ENCODE results near the gene CAPN14.

The CAPN14 gene

DNA sequence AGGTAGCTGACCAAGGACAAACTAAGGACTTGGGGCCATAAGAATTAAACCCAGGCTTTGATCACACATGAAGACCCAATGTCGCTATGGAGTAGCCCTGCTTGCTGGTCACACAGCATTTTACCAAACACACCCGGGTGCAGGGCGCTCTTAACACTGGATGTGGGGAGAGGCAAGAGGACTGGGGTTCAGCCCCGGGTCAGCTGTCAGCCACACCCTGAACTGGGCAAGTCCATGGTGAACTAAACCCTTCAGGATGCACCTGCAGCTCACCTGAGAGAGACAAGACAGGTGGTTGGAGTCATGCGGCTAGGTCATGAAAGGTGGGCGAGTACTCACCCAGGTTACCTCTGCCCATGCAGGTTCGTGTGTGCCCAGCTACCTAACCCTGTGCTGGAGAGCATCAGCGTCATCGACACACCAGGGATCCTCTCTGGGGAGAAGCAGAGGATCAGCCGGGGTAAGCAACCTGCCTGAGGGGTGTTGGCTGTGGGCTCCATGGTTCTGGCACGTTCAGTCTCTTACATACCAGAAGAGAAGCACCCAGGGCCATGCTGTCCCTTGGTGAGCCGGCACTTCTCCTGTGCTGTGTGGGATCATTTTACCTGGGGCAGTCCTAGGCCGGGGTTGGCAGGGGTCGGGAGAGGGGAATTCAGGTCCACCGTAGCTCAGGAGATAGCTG lies 31.8 kb upstream of the CAPN14 start:
- TF ChIP-seq CTCF (IDR thresholded peaks at IDR 0.05; ENCODE audit: borderline replicate concordance, insufficient read depth, low read depth, low read length) = no peak
- H3K4me3 ChIP-seq (ENCODE audit: low read depth, low read length) = no peak overlapping the region

DNA sequence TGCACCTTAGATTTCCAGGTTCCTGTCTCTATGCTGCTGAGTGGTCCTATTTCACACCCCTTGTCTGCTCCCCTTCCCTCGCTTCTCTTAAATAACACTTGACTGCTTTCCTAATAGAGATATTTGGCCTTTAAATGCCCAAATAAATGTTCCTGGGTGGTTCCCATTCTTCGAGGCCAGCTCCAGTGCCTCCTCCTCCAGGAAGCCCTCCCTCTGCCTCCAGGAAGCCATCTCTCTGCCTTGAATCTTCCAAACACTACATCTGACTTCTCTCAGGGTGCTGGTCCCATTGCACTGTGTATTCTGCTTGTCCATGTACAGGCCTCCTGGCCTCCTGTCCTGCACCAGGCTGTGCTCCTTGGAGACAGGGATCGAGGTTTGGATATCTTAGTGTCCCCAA lies 30.8 kb upstream of the CAPN14 start:
- no peak for TF ChIP-seq CTCF (IDR thresholded peaks at IDR 0.05; ENCODE audit: borderline replicate concordance, insufficient read depth, low read depth, low read length)
- no peak overlapping the region for H3K4me3 ChIP-seq (ENCODE audit: low read depth, low read length)

- TF ChIP-seq CTCF (IDR thresholded peaks at IDR 0.05; ENCODE audit: borderline replicate concordance, insufficient read depth, low read depth, low read length) = no peak
- no peak overlapping the region for H3K4me3 ChIP-seq (ENCODE audit: low read depth, low read length)
These were observed 30.4 kb upstream of the CAPN14 start for GRCh38 chr2:31247711-31248110.

DNA sequence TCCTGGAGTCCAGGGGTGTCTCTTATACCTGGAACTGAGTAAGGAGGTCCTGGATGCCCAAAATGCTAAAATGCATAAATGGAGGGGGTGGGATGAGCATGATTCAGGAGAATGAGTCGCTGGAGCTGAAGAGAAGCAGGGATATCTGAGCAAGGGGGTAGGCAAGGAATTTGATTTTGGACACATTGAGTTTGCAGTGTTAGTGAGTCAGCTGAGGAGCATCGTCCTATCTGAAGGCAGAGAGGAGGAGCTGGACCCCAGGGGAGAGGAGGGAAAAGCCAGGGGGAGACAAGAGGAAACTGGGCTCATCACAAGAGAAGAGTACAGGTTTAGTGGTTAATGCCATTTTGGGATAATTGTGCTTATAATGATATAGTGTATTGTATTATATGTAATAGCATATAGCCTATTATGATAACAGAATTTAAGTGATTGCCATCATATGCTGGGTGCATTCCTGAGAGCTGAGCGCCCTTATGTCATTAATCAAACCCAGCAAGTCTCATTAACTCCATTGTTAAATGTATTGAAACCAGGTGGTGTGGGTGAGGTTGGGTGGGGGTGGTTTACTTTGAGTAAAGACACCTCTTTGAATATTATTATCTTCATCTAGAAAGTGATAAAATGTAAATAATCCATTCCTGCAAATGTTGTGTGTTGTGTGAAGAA lies 29.0 kb upstream of the CAPN14 start:
- TF ChIP-seq CTCF (IDR thresholded peaks at IDR 0.05; ENCODE audit: borderline replicate concordance, insufficient read depth, low read depth, low read length) = no peak
- no peak overlapping the region for H3K4me3 ChIP-seq (ENCODE audit: low read depth, low read length)

DNA sequence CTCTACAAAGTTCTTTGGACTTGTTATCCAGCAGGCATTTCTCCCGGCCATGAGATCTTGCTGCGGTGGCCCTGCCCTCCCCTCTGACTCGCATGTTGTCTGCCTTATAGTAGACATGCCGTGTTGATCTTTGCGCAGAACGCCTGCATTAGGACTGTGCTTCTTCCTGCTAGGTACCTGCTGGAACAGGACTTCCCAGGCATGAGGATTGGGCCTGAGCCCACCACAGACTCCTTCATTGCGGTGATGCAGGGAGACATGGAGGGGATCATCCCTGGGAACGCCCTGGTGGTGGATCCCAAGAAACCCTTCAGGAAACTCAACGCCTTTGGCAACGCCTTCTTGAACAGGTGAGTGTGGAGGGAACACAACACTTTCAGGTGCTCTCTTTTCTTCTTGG lies 26.8 kb upstream of the CAPN14 start:
- H3K4me3 ChIP-seq (ENCODE audit: low read depth, low read length) = no peak overlapping the region
- no peak for TF ChIP-seq CTCF (IDR thresholded peaks at IDR 0.05; ENCODE audit: borderline replicate concordance, insufficient read depth, low read depth, low read length)

GRCh38 chr2:31243053-31243452 lies 25.7 kb upstream of the CAPN14 start:
- H3K4me3 ChIP-seq (ENCODE audit: low read depth, low read length) = no peak overlapping the region
- TF ChIP-seq CTCF (IDR thresholded peaks at IDR 0.05; ENCODE audit: borderline replicate concordance, insufficient read depth, low read depth, low read length) = no peak

Data from GM12875 (cell line).